22Rv1 (cell line): ENCODE data around the gene PPP6R2.

Experiments used
- ZFX ChIP-seq: fragments of 450-650 bp; IDR thresholded peaks from 2 replicates; pipeline ENCODE4 v1.6.1; 2017; ENCODE audit warnings: antibody characterized with exemption, borderline replicate concordance
- TF ChIP-seq, protein P1 (sequence below): fragments of 450-650 bp; IDR thresholded peaks from 2 replicates; pipeline ENCODE4 v1.5.1; 2017; ENCODE audit warnings: mild to moderate bottlenecking

DNA sequence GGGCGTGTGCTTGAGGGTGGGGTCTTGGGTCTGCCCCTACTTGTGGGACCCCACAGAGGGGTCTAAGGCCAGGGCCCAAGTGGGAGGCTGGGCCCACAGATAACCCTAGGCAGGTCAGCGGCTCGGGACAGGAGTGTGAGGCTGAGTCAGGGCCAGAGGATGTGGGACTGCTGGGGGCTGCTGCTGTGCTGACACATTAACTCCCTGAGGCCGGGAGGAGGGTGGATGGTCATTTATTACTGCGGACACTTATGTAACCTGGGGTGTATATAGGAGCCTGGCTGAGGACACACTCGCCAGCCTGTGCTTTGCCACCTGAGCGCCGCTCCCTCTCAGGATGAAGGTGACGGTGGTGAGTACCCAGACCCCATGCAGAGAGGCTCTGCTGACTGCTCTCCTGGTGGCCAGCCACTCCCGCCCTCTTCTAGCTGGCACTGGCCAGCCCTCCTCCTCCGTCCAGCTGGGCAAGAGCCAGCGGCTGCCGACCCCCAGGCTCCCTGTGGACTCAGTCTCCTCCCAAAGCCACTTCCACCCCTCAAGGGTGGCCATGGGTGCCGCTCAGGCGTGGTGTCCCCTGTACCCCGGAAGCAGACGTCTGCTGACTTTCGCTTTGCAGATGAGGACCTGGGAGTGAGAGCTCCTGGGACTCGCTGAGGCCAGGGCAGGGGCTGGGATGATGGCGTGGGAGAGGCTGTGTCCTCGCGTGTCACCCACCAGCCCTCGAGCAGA, 143.6 kb downstream of the PPP6R2 start, which contains the start of gene MIOX:
- TF ChIP-seq, protein P1, sequence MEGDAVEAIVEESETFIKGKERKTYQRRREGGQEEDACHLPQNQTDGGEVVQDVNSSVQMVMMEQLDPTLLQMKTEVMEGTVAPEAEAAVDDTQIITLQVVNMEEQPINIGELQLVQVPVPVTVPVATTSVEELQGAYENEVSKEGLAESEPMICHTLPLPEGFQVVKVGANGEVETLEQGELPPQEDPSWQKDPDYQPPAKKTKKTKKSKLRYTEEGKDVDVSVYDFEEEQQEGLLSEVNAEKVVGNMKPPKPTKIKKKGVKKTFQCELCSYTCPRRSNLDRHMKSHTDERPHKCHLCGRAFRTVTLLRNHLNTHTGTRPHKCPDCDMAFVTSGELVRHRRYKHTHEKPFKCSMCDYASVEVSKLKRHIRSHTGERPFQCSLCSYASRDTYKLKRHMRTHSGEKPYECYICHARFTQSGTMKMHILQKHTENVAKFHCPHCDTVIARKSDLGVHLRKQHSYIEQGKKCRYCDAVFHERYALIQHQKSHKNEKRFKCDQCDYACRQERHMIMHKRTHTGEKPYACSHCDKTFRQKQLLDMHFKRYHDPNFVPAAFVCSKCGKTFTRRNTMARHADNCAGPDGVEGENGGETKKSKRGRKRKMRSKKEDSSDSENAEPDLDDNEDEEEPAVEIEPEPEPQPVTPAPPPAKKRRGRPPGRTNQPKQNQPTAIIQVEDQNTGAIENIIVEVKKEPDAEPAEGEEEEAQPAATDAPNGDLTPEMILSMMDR, result no peak
- no peak for TF ChIP-seq ZFX
